Measurements from ENCODE around the gene NLRP12. TPM values are rescaled to one million over a fixed set of nuclear protein-coding genes. Genes with fewer than 3 reads are reported as not detected.

Gene NLRP12
- total RNA-seq, 4 donors from 2014 or later = 0.04 to 0.23 TPM; not detected in 2

DNA sequence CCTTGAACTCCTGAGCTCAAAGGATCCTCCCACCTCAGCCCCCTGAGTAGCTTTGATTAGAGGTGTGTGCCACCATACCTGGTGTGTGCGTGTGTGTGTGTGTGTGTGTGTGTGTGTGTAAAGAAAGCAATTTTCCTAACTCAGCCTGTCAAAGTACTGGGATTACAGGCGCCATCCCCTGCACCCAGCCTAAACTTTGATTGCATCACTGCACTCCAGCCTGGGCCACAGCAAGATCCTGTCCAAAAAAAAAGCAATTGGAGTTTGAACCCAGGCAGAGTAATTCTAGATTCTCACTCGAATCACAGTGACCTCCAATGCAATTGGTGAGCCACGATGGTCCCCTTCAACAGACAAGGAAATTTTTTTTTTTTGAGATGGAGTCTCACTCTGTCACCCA, 29.1 kb downstream of the NLRP12 start:
- TF ChIP-seq POLR2A (IDR thresholded peaks at IDR 0.05) = no peak
- TF ChIP-seq, protein P1, sequence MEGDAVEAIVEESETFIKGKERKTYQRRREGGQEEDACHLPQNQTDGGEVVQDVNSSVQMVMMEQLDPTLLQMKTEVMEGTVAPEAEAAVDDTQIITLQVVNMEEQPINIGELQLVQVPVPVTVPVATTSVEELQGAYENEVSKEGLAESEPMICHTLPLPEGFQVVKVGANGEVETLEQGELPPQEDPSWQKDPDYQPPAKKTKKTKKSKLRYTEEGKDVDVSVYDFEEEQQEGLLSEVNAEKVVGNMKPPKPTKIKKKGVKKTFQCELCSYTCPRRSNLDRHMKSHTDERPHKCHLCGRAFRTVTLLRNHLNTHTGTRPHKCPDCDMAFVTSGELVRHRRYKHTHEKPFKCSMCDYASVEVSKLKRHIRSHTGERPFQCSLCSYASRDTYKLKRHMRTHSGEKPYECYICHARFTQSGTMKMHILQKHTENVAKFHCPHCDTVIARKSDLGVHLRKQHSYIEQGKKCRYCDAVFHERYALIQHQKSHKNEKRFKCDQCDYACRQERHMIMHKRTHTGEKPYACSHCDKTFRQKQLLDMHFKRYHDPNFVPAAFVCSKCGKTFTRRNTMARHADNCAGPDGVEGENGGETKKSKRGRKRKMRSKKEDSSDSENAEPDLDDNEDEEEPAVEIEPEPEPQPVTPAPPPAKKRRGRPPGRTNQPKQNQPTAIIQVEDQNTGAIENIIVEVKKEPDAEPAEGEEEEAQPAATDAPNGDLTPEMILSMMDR (IDR thresholded peaks at IDR 0.05) = no peak
- WGBS, 2 donors = 52 to 79% methylated on average over 4 of the region's 4 CpGs
- intact Hi-C loops (cut with DNase I; ENCODE audit: low total_unique reads) = no loop called here
- no peak for DNase-seq (ENCODE audit: low spot score in 2 of 2)
- H3K4me3 ChIP-seq (ENCODE audit: low read depth, poor library complexity, severe bottlenecking) = no peak overlapping the region

DNA sequence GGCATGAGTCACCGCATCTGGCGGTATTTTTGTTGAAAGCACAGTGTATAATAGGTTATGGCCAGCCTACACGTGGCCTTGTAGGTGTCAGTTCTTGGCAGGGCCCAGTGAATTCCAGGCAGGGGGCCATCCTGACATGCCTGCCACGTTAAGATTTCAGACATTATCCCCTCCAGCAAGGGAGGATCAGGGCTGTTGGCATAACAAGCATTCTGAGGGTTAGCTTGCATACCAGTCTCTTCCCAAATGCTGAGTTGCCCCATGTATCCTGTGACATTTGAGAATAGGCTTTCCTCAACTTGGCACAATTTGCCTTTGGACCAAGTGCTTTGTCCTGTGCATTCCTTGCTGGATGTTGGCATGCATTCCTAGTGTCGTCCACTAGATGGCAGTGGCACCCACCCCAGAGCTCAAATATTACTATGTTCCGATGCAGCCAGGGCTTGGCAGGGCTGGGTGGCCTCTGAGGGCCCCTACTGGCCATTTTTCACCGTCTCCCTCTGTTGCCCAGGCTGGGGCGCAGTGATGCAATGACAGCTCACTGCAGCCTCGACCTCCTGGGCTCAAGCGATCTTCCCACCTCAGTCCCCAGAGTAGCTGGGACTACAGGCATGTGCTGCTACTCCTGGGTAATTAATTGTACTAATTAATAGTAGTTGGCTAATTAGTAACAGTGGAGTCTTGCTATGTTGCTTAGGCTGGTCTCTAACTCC, 31.2 kb downstream of the NLRP12 start:
- intact Hi-C loops (cut with DNase I; ENCODE audit: low total_unique reads) = loop anchor here (5.0 kb wide), 1 partner anchor 229 kb away; no protein-coding TSS in a partner anchor
- peak; percentile 80 to 95 for DNase-seq (ENCODE audit: low spot score in 2 of 2)
- no peak overlapping the region for H3K4me3 ChIP-seq (ENCODE audit: low read depth, poor library complexity, severe bottlenecking)
- TF ChIP-seq POLR2A (IDR thresholded peaks at IDR 0.05) = no peak
- TF ChIP-seq, protein P1 (IDR thresholded peaks at IDR 0.05) = no peak
- 15 to 26% methylated on average over 9 to 10 of the region's 10 CpGs for WGBS, 2 donors

DNA sequence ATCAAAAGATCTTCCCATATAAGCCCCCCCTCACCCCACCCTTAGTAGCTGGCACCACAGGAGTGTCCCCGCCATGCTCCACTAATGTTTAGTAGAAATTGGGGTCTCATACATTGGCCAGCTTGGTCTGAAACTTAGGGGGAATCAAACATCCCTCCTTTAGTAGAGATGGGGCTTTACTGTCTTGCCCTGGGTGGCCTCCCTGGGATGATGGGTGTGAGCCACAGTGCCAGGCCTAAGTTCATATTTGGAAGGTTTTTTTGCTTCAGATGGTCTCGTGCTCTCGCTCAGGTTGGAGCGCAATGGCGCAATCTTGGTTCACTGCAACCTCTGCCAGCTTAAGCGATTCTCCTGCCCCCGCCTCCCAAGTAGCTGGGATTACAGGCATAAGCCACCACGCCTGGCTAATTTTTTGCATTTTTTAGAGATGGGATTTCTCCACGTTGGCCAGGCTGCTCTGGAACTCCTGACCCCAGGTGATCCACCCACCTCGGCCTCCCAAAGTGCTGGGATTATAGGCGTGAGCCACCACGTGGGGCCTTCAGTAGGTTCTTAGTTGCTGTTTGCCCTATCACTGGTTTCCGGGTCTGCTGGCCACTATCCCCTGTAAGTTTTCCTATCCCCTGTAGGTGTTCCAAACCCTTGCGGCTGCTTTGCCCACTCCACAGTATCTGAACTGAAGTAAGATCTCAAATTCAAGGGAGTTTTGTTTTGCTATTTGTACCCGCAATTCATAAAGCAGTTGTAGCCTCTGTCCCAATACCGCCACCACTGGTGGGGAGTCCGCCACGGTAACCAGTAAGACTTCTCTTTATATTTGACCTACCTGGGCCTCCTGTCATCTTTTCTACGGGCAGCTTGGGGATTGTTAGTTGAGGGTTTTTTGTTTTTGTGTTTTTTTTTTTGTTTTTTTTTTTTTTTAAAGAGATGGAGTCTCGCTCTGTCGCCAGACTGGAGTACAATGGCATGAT, 34.1 kb downstream of the NLRP12 start:
- H3K4me3 ChIP-seq (ENCODE audit: low read depth, poor library complexity, severe bottlenecking) = no peak overlapping the region
- DNase-seq (ENCODE audit: low spot score in 2 of 2) = no peak
- 82 to 83% methylated on average over 21 of the region's 21 CpGs for WGBS, 2 donors
- intact Hi-C loops (cut with DNase I; ENCODE audit: low total_unique reads) = loop anchor here (5.0 kb wide), 1 partner anchor 232 kb away; no protein-coding TSS in a partner anchor
- no peak for TF ChIP-seq POLR2A (IDR thresholded peaks at IDR 0.05)
- TF ChIP-seq, protein P1 (IDR thresholded peaks at IDR 0.05) = no peak

DNA sequence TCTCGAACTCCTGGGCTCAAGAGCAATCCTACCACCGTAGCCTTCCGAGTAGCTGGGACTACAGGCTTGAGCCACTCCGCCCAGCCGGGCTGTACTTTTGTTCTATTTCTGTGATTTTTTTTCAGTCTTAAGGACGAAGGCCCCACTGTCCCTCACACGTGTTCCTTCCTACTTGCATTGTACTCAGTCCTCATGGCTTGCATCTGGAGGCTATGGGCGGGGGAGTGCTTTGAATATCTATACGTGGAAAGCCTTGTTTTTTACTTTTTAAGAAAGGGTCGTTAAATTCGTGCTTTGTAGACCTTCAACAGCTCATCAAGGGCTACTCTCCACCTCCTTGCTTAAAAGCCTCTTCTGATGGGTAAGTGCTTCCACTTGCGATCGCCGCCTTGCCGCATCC, 36.8 kb downstream of the NLRP12 start:
- intact Hi-C loops (cut with DNase I; ENCODE audit: low total_unique reads) = no loop called here
- H3K4me3 ChIP-seq (ENCODE audit: low read depth, poor library complexity, severe bottlenecking) = no peak overlapping the region
- WGBS, 2 donors = 81 to 85% methylated on average over 15 of the region's 15 CpGs
- no peak for DNase-seq (ENCODE audit: low spot score in 2 of 2)
- TF ChIP-seq, protein P1 (IDR thresholded peaks at IDR 0.05) = no peak
- no peak for TF ChIP-seq POLR2A (IDR thresholded peaks at IDR 0.05)

DNA sequence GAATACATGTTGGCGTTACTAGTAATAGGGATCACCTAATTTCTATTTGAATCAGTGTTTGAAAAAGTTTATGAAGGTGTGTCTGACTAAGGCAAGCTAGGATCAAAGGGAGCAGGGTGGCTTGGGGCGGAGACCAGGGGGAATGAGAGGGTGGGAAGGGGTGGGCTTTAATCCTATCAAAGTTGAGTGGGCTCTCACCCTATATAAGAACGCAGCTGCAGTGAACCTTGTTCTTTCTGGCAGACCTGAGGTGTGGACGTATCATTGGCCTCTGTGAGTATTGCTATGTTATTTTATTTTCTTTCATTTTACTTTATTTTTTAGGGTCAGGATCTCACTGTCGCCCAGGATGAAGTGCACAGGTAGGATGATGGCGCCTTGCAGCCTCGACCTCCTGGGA, 37.4 kb downstream of the NLRP12 start:
- no peak overlapping the region for H3K4me3 ChIP-seq (ENCODE audit: low read depth, poor library complexity, severe bottlenecking)
- 93% methylated on average over 7 of the region's 7 CpGs for WGBS, 2 donors
- no peak for TF ChIP-seq POLR2A (IDR thresholded peaks at IDR 0.05)
- TF ChIP-seq, protein P1 (IDR thresholded peaks at IDR 0.05) = no peak
- intact Hi-C loops (cut with DNase I; ENCODE audit: low total_unique reads) = no loop called here
- DNase-seq (ENCODE audit: low spot score in 2 of 2) = no peak

All from lower leg skin (tissue), 4 donors.